ENCODE results near the gene KCND3. TPM values are rescaled to one million over a fixed set of nuclear protein-coding genes. Genes with fewer than 3 reads are reported as not detected.

KCND3 gene
- total RNA-seq, 1 donor from 2014 or later, result 0.15 TPM

GRCh38 chr1:111735321-111735720 is 254.1 kb downstream of the KCND3 start:
- Mint-ChIP-seq H3K4me3 (ENCODE audit: unreplicated experiment) (no peak overlapping the region), H3K27me3 (ENCODE audit: unreplicated experiment) (peaks cover 19% of the 10 kb centered on the region), H3K27ac (ENCODE audit: unreplicated experiment) (no peak overlapping the region), H3K4me1 (ENCODE audit: unreplicated experiment) (peaks cover 25% of the 10 kb centered on the region), H3K36me3 (ENCODE audit: low read depth, unreplicated experiment) (peaks cover 28% of the 10 kb centered on the region), H3K9me3 (ENCODE audit: unreplicated experiment) (no peaks in the 10 kb centered on the region)
- TF ChIP-seq, protein P1, sequence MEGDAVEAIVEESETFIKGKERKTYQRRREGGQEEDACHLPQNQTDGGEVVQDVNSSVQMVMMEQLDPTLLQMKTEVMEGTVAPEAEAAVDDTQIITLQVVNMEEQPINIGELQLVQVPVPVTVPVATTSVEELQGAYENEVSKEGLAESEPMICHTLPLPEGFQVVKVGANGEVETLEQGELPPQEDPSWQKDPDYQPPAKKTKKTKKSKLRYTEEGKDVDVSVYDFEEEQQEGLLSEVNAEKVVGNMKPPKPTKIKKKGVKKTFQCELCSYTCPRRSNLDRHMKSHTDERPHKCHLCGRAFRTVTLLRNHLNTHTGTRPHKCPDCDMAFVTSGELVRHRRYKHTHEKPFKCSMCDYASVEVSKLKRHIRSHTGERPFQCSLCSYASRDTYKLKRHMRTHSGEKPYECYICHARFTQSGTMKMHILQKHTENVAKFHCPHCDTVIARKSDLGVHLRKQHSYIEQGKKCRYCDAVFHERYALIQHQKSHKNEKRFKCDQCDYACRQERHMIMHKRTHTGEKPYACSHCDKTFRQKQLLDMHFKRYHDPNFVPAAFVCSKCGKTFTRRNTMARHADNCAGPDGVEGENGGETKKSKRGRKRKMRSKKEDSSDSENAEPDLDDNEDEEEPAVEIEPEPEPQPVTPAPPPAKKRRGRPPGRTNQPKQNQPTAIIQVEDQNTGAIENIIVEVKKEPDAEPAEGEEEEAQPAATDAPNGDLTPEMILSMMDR (IDR thresholded peaks at IDR 0.05; ENCODE audit: unreplicated experiment), result no peak
- DNase-seq (ENCODE audit: low spot score), result no peak

DNA sequence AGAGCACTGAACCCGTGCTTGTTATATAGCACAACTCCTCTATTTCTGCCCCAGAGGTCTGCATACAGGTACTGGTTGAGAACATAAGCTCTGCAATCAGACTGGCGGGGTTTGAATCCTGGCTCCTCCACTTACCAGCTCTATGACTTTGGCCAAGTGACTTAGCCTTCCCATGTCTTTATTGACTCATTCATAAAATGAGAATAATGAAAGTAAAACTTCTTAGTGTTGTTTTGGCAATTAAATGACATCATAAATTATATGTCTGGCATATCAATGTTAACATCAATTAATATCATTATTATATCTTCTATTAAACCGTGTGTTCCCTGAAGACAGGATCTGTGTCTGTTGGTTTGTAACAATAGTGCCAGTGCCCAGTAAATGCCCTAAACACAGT is 254.6 kb downstream of the KCND3 start:
- DNase-seq (ENCODE audit: low spot score), result no peak
- peaks cover 20% of the 10 kb centered on the region for H3K27me3 Mint-ChIP-seq (ENCODE audit: unreplicated experiment)
- TF ChIP-seq, protein P1 (IDR thresholded peaks at IDR 0.05; ENCODE audit: unreplicated experiment), result no peak
- H3K9me3 Mint-ChIP-seq (ENCODE audit: unreplicated experiment), result no peaks in the 10 kb centered on the region
- H3K4me1 Mint-ChIP-seq (ENCODE audit: unreplicated experiment), result peaks cover 27% of the 10 kb centered on the region
- H3K4me3 Mint-ChIP-seq (ENCODE audit: unreplicated experiment), result no peak overlapping the region
- peaks cover 28% of the 10 kb centered on the region for H3K36me3 Mint-ChIP-seq (ENCODE audit: low read depth, unreplicated experiment)
- no peak overlapping the region for H3K27ac Mint-ChIP-seq (ENCODE audit: unreplicated experiment)

DNA sequence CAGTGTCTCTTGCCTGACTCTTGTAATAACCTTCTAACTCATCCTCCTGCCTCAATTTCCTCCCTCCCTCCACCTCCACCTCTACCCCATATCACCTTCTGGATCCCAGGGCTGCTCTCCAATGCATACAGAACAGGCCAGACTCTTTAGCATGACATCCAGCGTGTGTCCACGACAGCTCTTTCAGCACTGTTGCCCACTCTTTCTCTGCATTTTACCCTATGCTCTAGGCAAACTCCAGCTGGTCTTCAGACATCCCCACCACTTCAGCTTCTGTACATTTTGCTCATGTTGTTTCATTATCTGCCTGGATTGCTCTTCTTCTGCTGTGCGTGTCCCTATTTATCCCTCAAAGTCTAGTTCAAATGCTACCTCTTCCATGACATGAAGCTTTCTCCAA is 255.0 kb downstream of the KCND3 start:
- Mint-ChIP-seq H3K27ac (ENCODE audit: unreplicated experiment) (no peak overlapping the region), H3K4me3 (ENCODE audit: unreplicated experiment) (no peak overlapping the region), H3K27me3 (ENCODE audit: unreplicated experiment) (peaks cover 20% of the 10 kb centered on the region), H3K4me1 (ENCODE audit: unreplicated experiment) (peaks cover 28% of the 10 kb centered on the region), H3K36me3 (ENCODE audit: low read depth, unreplicated experiment) (peaks cover 28% of the 10 kb centered on the region), H3K9me3 (ENCODE audit: unreplicated experiment) (no peaks in the 10 kb centered on the region)
- TF ChIP-seq, protein P1 (IDR thresholded peaks at IDR 0.05; ENCODE audit: unreplicated experiment), result no peak
- no peak for DNase-seq (ENCODE audit: low spot score)

DNA sequence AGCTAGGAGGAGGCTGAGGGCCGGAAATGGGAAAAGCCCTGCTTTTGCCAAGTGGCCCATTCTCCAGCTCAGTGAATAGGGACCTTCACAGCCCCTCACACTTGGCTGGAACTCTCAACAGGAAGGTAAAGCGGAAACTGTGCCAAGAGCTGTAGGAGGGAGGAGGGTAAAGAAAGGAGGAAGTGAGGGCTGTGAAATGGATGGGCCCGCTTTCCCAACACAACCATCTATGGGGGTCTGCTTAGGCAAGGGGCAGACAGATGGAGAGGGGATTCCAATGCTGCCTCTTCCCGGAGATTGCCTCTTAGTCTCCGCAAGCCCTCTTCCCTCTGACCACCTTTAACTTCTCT is 255.5 kb downstream of the KCND3 start:
- H3K4me1 Mint-ChIP-seq (ENCODE audit: unreplicated experiment), result peaks cover 32% of the 10 kb centered on the region
- H3K4me3 Mint-ChIP-seq (ENCODE audit: unreplicated experiment), result no peak overlapping the region
- H3K36me3 Mint-ChIP-seq (ENCODE audit: low read depth, unreplicated experiment), result peaks cover 28% of the 10 kb centered on the region
- no peak overlapping the region for H3K27ac Mint-ChIP-seq (ENCODE audit: unreplicated experiment)
- TF ChIP-seq, protein P1 (IDR thresholded peaks at IDR 0.05; ENCODE audit: unreplicated experiment), result no peak
- no peaks in the 10 kb centered on the region for H3K9me3 Mint-ChIP-seq (ENCODE audit: unreplicated experiment)
- H3K27me3 Mint-ChIP-seq (ENCODE audit: unreplicated experiment), result peaks cover 20% of the 10 kb centered on the region
- no peak for DNase-seq (ENCODE audit: low spot score)

DNA sequence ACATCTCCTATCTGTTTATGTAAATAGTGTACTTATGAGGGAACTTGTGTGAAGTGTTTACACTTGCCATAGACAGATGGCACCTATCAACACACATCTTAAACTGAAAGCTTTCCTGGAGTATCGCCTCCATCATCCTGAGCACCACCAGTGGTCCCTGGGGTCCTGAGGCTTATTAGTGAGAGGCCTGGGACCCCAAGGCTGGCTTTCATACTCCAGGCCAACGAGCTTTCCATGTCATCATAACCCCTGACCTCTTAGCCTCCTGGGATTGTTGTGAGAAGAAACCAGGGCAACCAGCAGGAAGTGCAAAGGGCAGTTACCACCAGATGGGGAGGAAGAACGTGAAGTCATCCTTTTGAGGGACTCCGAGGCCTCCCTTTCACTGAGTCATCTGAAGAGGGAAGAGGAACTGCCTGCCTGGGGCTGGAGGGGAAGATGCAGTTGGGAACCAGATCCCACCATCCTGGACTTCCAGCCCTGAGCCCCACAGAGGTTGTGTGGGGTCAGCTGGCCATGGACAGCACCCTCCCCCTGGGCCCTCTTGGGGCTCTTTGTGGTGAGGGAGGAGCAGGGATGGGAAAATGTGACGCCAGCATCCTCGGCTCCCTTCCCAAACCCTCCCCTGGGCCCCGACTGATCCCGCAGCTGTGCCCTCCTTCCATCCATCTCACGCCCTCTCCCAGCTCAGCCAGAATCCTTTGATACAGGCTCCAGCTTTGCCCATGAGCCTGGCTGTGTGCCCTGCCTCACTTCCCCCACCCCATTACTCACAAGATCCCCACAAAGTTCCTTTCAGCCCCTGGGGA is 256.1 kb downstream of the KCND3 start:
- H3K4me3 Mint-ChIP-seq (ENCODE audit: unreplicated experiment), result peak overlapping the region; percentile 77
- peaks cover 18% of the 10 kb centered on the region for H3K27me3 Mint-ChIP-seq (ENCODE audit: unreplicated experiment)
- peak; percentile 49 for DNase-seq (ENCODE audit: low spot score)
- no peak overlapping the region for H3K27ac Mint-ChIP-seq (ENCODE audit: unreplicated experiment)
- TF ChIP-seq, protein P1 (IDR thresholded peaks at IDR 0.05; ENCODE audit: unreplicated experiment), result no peak
- peaks cover 32% of the 10 kb centered on the region for H3K4me1 Mint-ChIP-seq (ENCODE audit: unreplicated experiment)
- no peaks in the 10 kb centered on the region for H3K9me3 Mint-ChIP-seq (ENCODE audit: unreplicated experiment)
- H3K36me3 Mint-ChIP-seq (ENCODE audit: low read depth, unreplicated experiment), result peaks cover 28% of the 10 kb centered on the region
